Spleen (tissue), 11 donors: ENCODE results near the gene STXBP6. TPM values are rescaled to one million over a fixed set of nuclear protein-coding genes. Genes with fewer than 3 reads are reported as not detected.

ENCODE experiments used
- DNase-seq: peaks from one replicate; pipeline ENCODE4 v3.0.0-alpha.2; 2020
- H3K27ac ChIP-seq, 8 donors: fragments of 200-600 bp; sonication (generic) in 7 of 8; 1 replicate in 4 of 8; 2 replicates in 4 of 8; pipeline versions ENCODE4 v1.5.0 to v1.8.0; 2016 to 2021; ENCODE audit warnings: inconsistent platforms in 4 of 8, mild to moderate bottlenecking in 4 of 8, moderate library complexity in 1 of 8
- H3K27me3 ChIP-seq, 7 donors: fragments of 200-600 bp; sonication (generic) in 6 of 7; replicated peaks in 1 of 7; 1 replicate in 4 of 7; 2 replicates in 3 of 7; pipeline versions ENCODE4 v1.5.0 to v1.8.0; 2016 to 2021; ENCODE audit warnings: inconsistent platforms in 3 of 7, mild to moderate bottlenecking in 1 of 7
- H3K36me3 ChIP-seq, 6 donors: fragments of 200-600 bp; sonication (generic) in 5 of 6; 1 replicate in 4 of 6; 2 replicates in 2 of 6; pipeline versions ENCODE4 v1.5.0 to v1.8.0; 2016 to 2021; ENCODE audit warnings: inconsistent platforms in 2 of 6
- H3K4me1 ChIP-seq, 6 donors: fragments of 200-600 bp; sonication (generic) in 5 of 6; 1 replicate in 3 of 6; 2 replicates in 3 of 6; pipeline versions ENCODE4 v1.5.0 to v1.8.0; 2016 to 2021; ENCODE audit warnings: inconsistent platforms in 3 of 6
- H3K4me3 ChIP-seq, 8 donors: fragments of 200-600 bp; sonication (generic) in 7 of 8; 1 replicate in 4 of 8; 2 replicates in 4 of 8; pipeline versions ENCODE4 v1.5.0 to v1.8.0; 2016 to 2021; ENCODE audit warnings: inconsistent platforms in 4 of 8, mild to moderate bottlenecking in 4 of 8, moderate library complexity in 2 of 8
- H3K9me3 ChIP-seq, 8 donors: fragments of 200-600 bp; sonication (generic) in 7 of 8; 1 replicate in 4 of 8; 2 replicates in 4 of 8; pipeline versions ENCODE4 v1.5.0 to v1.8.0; 2016 to 2021; ENCODE audit warnings: inconsistent platforms in 4 of 8
- POLR2A ChIP-seq, 3 donors: fragments of 450-650 bp; IDR thresholded peaks; one replicate each; pipeline ENCODE4 v1.5.1; 2017; ENCODE audit warnings: antibody characterized with exemption in 3 of 3, mild to moderate bottlenecking in 1 of 3
- POLR2AphosphoS5 ChIP-seq, 3 donors: sonication (generic); formaldehyde crosslinking; IDR thresholded peaks; one replicate each; pipeline ENCODE4 v1.5.1; 2017; ENCODE audit warnings: antibody characterized with exemption in 3 of 3
- WGBS, 5 donors: extraction: QIAGEN DNeasy Blood & Tissue Kit in 3 of 5; methylation state at CpG; one replicate each; pipeline versions ENCODE4 v1.1.5 to v1.1.7; 2013 to 2018; 5-methylcytosine and 5-hydroxymethylcytosine counted together
- intact Hi-C: fragments of 100-400 bp; cut with DNase I; formaldehyde crosslinking; loops from one replicate; pipeline ENCODE4 v1.15.0; 2023; ENCODE audit warnings: low total_unique reads
- polyA plus RNA-seq, 3 donors: library from polyadenylated mRNA; stranded (reverse); fragments of 200-250 nt; gene quantifications; one replicate each; pipeline ENCODE4 v1.2.1, GENCODE V29; 2013
- total RNA-seq, 7 donors: library from RNA; depleted of rRNA in 3 of 7; stranded (reverse); fragments of >200 nt in 3 of 7; fragmentation: NEBNext Ultra II Directional in 4 of 7; extraction: Animal tissue kit (Norgen Biotek cat#: 25700) in 4 of 7; gene quantifications; one replicate each; pipeline versions ENCODE4 v1.1.0 to v1.2.1, GENCODE V29; 2016 to 2021
- TF ChIP-seq, protein P1 (sequence below), 11 experiments: fragments of 200-600 bp in 7 of 11; fragments of 450-650 bp in 4 of 11; sonication (generic) in 4 of 11; IDR thresholded peaks in 8 of 11; conservative IDR thresholded peaks in 3 of 11; 1 replicate in 7 of 11; 2 replicates in 4 of 11; pipeline versions ENCODE4 v1.4.0 to v1.8.0; 2016 to 2021; ENCODE audit warnings: antibody characterized with exemption in 11 of 11, inconsistent platforms in 4 of 11, mild to moderate bottlenecking in 1 of 11
- donor health status: healthy with polysubstance abuse.
- donor health status: DM: no; HTN: no; CAD: no; lungs with moderate emphysema.
- donor health status: DM: no; HTN: no; CAD: no.
- donor health status: Bipolar disorder and iron deficiency.
- donor health status: healthy.
- donor health status: DM: no; HTN: no; CAD: no.
- donor health status: DM: yes; HTN: yes; CAD: no.

STXBP6 gene
- total and polyA plus RNA-seq, 10 donors, result 0.76 to 1.4 (median 0.87) TPM

DNA sequence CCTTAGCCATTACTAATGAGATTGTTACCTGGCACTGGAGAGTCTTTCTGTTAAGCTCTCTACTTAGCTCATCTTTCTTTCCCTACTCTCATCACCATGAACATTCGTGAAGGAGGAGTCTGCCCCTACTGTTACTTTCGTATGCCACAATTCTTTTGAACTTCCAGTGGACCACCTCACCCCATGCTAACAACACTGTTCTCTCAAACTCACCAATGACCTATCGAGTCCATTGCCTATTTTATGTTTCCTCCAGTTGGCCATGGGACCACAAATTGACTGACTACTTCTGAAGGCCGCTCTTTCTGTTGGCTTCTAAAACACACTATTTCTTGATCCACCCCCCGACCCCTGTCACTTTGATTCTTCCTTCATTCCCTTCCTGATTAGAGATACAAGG is 223.6 kb downstream of the STXBP6 start:
- 72 to 85% (median 79%) methylated on average over 5 of the region's 5 CpGs for WGBS, 5 donors
- Histone ChIP-seq H3K9me3 (no peaks in the 10 kb centered on the region), H3K27me3 (peaks cover 0 to 7% (median 0%) of the 10 kb centered on the region in 7 donors), H3K4me3 (no peak overlapping the region), H3K4me1 (no peaks in the 10 kb centered on the region), H3K27ac (no peak overlapping the region), H3K36me3 (no peaks in the 10 kb centered on the region)
- intact Hi-C loops, result no loop called here
- DNase-seq, result no peak
- TF ChIP-seq POLR2AphosphoS5 (IDR thresholded peaks at IDR 0.05) (no peak), POLR2A (IDR thresholded peaks at IDR 0.05) (no peak)
- TF ChIP-seq, protein P1, sequence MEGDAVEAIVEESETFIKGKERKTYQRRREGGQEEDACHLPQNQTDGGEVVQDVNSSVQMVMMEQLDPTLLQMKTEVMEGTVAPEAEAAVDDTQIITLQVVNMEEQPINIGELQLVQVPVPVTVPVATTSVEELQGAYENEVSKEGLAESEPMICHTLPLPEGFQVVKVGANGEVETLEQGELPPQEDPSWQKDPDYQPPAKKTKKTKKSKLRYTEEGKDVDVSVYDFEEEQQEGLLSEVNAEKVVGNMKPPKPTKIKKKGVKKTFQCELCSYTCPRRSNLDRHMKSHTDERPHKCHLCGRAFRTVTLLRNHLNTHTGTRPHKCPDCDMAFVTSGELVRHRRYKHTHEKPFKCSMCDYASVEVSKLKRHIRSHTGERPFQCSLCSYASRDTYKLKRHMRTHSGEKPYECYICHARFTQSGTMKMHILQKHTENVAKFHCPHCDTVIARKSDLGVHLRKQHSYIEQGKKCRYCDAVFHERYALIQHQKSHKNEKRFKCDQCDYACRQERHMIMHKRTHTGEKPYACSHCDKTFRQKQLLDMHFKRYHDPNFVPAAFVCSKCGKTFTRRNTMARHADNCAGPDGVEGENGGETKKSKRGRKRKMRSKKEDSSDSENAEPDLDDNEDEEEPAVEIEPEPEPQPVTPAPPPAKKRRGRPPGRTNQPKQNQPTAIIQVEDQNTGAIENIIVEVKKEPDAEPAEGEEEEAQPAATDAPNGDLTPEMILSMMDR (IDR thresholded peaks at IDR 0.05 in 8 of 11, conservative IDR thresholded peaks at IDR 0.05 in 3 of 11), result no peak

- 74 to 88% (median 85%) methylated on average over 5 of the region's 5 CpGs for WGBS, 5 donors
- Histone ChIP-seq H3K27ac (no peak overlapping the region), H3K4me1 (peaks cover 0 to 12% (median 4%) of the 10 kb centered on the region in 6 donors), H3K36me3 (no peaks in the 10 kb centered on the region), H3K27me3 (peaks cover 0 to 7% (median 0%) of the 10 kb centered on the region in 7 donors), H3K4me3 (no peak overlapping the region), H3K9me3 (no peaks in the 10 kb centered on the region)
- intact Hi-C loops, result no loop called here
- TF ChIP-seq, protein P1 (IDR thresholded peaks at IDR 0.05 in 8 of 11, conservative IDR thresholded peaks at IDR 0.05 in 3 of 11), result no peak
- no peak for TF ChIP-seq POLR2A (IDR thresholded peaks at IDR 0.05)
- no peak for TF ChIP-seq POLR2AphosphoS5 (IDR thresholded peaks at IDR 0.05)
- no peak for DNase-seq
These were observed 229.3 kb downstream of the STXBP6 start for GRCh38 chr14:24820616-24821015.

DNA sequence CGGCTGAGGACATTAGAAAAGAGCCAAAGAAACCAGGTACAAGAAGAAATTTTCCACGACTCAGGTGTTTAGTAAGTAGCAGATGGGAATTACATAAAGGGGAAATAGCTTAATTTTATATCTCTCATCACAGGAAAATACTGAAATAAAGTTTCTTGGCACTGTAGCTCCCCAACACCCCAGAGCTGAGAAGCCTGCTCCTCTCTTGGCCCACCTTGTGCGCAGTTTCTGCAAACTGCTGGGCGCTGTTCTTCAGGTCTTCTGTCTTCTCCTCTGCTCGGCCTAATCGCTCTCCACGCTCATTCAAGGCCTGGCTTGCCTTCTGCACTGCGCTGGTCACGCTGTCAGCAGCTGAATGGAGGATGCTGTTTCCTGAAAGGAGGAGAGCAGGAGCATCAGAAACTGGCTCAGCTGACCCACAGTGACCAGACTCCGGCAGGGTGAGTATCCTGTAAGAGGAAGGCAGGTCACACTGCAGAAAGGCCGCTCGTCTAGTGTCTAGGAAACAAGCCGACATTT is 231.1 kb downstream of the STXBP6 start:
- DNase-seq, result no peak
- Histone ChIP-seq H3K36me3 (no peaks in the 10 kb centered on the region), H3K4me1 (peaks cover 0 to 12% (median 4%) of the 10 kb centered on the region in 6 donors), H3K9me3 (no peaks in the 10 kb centered on the region), H3K4me3 (no peak overlapping the region), H3K27ac (no peak overlapping the region), H3K27me3 (peaks cover 0 to 7% (median 0%) of the 10 kb centered on the region in 7 donors)
- intact Hi-C loops, result no loop called here
- TF ChIP-seq, protein P1 (IDR thresholded peaks at IDR 0.05 in 8 of 11, conservative IDR thresholded peaks at IDR 0.05 in 3 of 11), result no peak
- TF ChIP-seq POLR2AphosphoS5 (IDR thresholded peaks at IDR 0.05), result no peak
- no peak for TF ChIP-seq POLR2A (IDR thresholded peaks at IDR 0.05)
- 86 to 90% (median 88%) methylated on average over 13 of the region's 13 CpGs for WGBS, 5 donors

- no peak for TF ChIP-seq POLR2A (IDR thresholded peaks at IDR 0.05)
- TF ChIP-seq POLR2AphosphoS5 (IDR thresholded peaks at IDR 0.05), result no peak
- TF ChIP-seq, protein P1 (IDR thresholded peaks at IDR 0.05 in 8 of 11, conservative IDR thresholded peaks at IDR 0.05 in 3 of 11), result no peak
- Histone ChIP-seq H3K4me1 (peaks cover 0 to 12% (median 4%) of the 10 kb centered on the region in 6 donors), H3K27ac (no peak overlapping the region), H3K27me3 (peaks cover 0 to 7% (median 0%) of the 10 kb centered on the region in 7 donors), H3K36me3 (no peaks in the 10 kb centered on the region), H3K4me3 (no peak overlapping the region), H3K9me3 (no peaks in the 10 kb centered on the region)
- intact Hi-C loops, result no loop called here
- WGBS, 5 donors, result 45 to 64% (median 55%) methylated on average over 15 of the region's 15 CpGs
- no peak for DNase-seq
These were observed 231.7 kb downstream of the STXBP6 start for GRCh38 chr14:24818058-24818822.
